ENCODE measurements around the gene CLSTN2. TPM values are rescaled to one million over a fixed set of nuclear protein-coding genes. Genes with fewer than 3 reads are reported as not detected.

Gene CLSTN2
- total and polyA plus RNA-seq, 2 of the 8 experiments (the other 6 are each of a cell fraction or from before 2014, with no cell fraction given) = 0.39 to 0.52 TPM

DNA sequence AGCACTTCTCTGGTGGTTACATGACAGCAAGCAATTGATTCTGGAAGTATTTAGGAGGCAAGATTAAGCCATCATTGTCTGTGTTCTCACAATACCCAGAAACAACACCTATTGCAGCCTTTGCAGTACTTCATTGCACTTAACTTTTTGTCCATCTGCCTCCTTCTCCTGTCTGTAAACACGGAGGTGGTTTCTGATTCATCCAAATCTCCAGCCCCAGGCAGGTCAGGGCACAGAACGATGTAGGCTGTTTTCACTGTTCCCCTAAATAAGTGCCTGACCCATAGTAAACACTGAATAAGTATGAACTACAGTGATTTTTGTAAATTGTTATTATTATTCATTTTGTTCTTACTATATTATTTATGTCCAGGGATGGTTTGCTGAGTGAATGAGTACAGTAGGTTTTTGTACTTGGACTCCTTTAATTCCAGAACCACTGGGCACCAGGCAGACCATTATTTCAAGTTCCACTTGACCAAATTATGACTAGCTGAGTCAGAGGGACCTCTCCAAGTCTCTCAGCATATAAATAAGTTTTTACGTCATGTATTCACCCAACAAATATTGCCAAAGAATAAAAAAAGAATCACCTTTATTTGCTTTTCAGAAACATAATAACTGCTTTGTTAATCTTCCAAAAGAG lies 459.6 kb downstream of the CLSTN2 start (continued):
- TF ChIP-seq, protein P1, sequence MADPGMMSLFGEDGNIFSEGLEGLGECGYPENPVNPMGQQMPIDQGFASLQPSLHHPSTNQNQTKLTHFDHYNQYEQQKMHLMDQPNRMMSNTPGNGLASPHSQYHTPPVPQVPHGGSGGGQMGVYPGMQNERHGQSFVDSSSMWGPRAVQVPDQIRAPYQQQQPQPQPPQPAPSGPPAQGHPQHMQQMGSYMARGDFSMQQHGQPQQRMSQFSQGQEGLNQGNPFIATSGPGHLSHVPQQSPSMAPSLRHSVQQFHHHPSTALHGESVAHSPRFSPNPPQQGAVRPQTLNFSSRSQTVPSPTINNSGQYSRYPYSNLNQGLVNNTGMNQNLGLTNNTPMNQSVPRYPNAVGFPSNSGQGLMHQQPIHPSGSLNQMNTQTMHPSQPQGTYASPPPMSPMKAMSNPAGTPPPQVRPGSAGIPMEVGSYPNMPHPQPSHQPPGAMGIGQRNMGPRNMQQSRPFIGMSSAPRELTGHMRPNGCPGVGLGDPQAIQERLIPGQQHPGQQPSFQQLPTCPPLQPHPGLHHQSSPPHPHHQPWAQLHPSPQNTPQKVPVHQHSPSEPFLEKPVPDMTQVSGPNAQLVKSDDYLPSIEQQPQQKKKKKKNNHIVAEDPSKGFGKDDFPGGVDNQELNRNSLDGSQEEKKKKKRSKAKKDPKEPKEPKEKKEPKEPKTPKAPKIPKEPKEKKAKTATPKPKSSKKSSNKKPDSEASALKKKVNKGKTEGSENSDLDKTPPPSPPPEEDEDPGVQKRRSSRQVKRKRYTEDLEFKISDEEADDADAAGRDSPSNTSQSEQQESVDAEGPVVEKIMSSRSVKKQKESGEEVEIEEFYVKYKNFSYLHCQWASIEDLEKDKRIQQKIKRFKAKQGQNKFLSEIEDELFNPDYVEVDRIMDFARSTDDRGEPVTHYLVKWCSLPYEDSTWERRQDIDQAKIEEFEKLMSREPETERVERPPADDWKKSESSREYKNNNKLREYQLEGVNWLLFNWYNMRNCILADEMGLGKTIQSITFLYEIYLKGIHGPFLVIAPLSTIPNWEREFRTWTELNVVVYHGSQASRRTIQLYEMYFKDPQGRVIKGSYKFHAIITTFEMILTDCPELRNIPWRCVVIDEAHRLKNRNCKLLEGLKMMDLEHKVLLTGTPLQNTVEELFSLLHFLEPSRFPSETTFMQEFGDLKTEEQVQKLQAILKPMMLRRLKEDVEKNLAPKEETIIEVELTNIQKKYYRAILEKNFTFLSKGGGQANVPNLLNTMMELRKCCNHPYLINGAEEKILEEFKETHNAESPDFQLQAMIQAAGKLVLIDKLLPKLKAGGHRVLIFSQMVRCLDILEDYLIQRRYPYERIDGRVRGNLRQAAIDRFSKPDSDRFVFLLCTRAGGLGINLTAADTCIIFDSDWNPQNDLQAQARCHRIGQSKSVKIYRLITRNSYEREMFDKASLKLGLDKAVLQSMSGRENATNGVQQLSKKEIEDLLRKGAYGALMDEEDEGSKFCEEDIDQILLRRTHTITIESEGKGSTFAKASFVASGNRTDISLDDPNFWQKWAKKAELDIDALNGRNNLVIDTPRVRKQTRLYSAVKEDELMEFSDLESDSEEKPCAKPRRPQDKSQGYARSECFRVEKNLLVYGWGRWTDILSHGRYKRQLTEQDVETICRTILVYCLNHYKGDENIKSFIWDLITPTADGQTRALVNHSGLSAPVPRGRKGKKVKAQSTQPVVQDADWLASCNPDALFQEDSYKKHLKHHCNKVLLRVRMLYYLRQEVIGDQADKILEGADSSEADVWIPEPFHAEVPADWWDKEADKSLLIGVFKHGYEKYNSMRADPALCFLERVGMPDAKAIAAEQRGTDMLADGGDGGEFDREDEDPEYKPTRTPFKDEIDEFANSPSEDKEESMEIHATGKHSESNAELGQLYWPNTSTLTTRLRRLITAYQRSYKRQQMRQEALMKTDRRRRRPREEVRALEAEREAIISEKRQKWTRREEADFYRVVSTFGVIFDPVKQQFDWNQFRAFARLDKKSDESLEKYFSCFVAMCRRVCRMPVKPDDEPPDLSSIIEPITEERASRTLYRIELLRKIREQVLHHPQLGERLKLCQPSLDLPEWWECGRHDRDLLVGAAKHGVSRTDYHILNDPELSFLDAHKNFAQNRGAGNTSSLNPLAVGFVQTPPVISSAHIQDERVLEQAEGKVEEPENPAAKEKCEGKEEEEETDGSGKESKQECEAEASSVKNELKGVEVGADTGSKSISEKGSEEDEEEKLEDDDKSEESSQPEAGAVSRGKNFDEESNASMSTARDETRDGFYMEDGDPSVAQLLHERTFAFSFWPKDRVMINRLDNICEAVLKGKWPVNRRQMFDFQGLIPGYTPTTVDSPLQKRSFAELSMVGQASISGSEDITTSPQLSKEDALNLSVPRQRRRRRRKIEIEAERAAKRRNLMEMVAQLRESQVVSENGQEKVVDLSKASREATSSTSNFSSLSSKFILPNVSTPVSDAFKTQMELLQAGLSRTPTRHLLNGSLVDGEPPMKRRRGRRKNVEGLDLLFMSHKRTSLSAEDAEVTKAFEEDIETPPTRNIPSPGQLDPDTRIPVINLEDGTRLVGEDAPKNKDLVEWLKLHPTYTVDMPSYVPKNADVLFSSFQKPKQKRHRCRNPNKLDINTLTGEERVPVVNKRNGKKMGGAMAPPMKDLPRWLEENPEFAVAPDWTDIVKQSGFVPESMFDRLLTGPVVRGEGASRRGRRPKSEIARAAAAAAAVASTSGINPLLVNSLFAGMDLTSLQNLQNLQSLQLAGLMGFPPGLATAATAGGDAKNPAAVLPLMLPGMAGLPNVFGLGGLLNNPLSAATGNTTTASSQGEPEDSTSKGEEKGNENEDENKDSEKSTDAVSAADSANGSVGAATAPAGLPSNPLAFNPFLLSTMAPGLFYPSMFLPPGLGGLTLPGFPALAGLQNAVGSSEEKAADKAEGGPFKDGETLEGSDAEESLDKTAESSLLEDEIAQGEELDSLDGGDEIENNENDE (IDR thresholded peaks at IDR 0.05; ENCODE audit: insufficient replicate concordance, low read length) = no peak
- TF ChIP-seq, protein P2, sequence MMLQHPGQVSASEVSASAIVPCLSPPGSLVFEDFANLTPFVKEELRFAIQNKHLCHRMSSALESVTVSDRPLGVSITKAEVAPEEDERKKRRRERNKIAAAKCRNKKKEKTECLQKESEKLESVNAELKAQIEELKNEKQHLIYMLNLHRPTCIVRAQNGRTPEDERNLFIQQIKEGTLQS (IDR thresholded peaks at IDR 0.05; ENCODE audit: insufficient read depth, low read depth, low read length) = no peak
- no peak for TF ChIP-seq SIRT6 (IDR thresholded peaks at IDR 0.05; ENCODE audit: low read length)
- no peak for TF ChIP-seq HDAC2 (IDR thresholded peaks at IDR 0.05; ENCODE audit: borderline replicate concordance in 1 of 2, low read depth in 2 of 2, low read length in 2 of 2)
- TF ChIP-seq HDAC6 (IDR thresholded peaks at IDR 0.05; ENCODE audit: low read depth, low read length) = no peak
- no peak for TF ChIP-seq BRCA1 (IDR thresholded peaks at IDR 0.05; ENCODE audit: low read depth, low read length)
- TF ChIP-seq, protein P3, sequence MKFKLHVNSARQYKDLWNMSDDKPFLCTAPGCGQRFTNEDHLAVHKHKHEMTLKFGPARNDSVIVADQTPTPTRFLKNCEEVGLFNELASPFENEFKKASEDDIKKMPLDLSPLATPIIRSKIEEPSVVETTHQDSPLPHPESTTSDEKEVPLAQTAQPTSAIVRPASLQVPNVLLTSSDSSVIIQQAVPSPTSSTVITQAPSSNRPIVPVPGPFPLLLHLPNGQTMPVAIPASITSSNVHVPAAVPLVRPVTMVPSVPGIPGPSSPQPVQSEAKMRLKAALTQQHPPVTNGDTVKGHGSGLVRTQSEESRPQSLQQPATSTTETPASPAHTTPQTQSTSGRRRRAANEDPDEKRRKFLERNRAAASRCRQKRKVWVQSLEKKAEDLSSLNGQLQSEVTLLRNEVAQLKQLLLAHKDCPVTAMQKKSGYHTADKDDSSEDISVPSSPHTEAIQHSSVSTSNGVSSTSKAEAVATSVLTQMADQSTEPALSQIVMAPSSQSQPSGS (IDR thresholded peaks at IDR 0.05; ENCODE audit: low read length) = no peak
- TF ChIP-seq NANOG (IDR thresholded peaks at IDR 0.05; ENCODE audit: insufficient read depth, low read depth, low read length, poor library complexity, severe bottlenecking) = no peak

Measured in H1 (cell line).